Measurements from ENCODE around the gene RCOR2.
"Not testable (repeated sequence)": the region's sequence is repeated elsewhere in the genome, so short reads cannot be mapped to it uniquely, and the experiment has no call there.

Gene RCOR2

GRCh38 chr11:63916837-63917691 is at the start of gene RCOR2:
RCOR2 (minus strand) TSS chr11:63917164; CDS start chr11:63916456, 708 bp downstream.
- ChIA-PET CTCF (interaction anchor here (1.2 to 2.4 kb wide), 4 partner anchors 11 to 80 kb away, joined by 3 to 9 read pairs (median 5); no protein-coding TSS in a partner anchor), POLR2A (interaction anchor here (0.6 kb wide), 2 partner anchors 19 to 22 kb away, joined by 3 to 4 read pairs; partner anchors contain the start of gene NAA40)
- TF ChIP-seq CTCF (IDR thresholded peaks at IDR 0.05; ENCODE audit: control extremely low read depth, extremely low read depth, low read depth, missing control alignments): no peak
- DNase-seq (ENCODE audit: extremely low spot score): peak; percentile 85

GRCh38 chr11:63966444-63966843 is 49.5 kb upstream of the RCOR2 start:
- no peak for TF ChIP-seq CTCF (IDR thresholded peaks at IDR 0.05; ENCODE audit: control extremely low read depth, extremely low read depth, low read depth, missing control alignments)
- ChIA-PET CTCF (interaction anchor here (0.7 to 2.0 kb wide), 7 partner anchors 9 to 74 kb away, joined by 3 to 8 read pairs (median 3); no protein-coding TSS in a partner anchor), POLR2A (no interaction called here)
- DNase-seq (ENCODE audit: extremely low spot score): no peak

- CTCF ChIA-PET; POLR2A ChIA-PET; DNase-seq (ENCODE audit: extremely low spot score): not testable (repeated sequence)
Observed at GRCh38 chr11:63963895-63964294, 46.9 kb upstream of the RCOR2 start.

GRCh38 chr11:63961608-63962412 is 44.8 kb upstream of the RCOR2 start:
- no peak for TF ChIP-seq CTCF (IDR thresholded peaks at IDR 0.05; ENCODE audit: control extremely low read depth, extremely low read depth, low read depth, missing control alignments)
- ChIA-PET CTCF (interaction anchor here (0.9 to 7.1 kb wide), 10 partner anchors 9 to 1056 kb away, joined by 3 to 46 read pairs (median 4); no protein-coding TSS in a partner anchor), POLR2A (interaction anchor here (1.7 kb wide), 1 partner anchor 223 kb away, joined by 11 read pairs; the partner anchor contains the start of gene STIP1)
- no peak for DNase-seq (ENCODE audit: extremely low spot score)

- CTCF ChIA-PET: interaction anchor here (1.0 to 7.1 kb wide), 4 partner anchors 8 to 220 kb away, joined by 3 to 46 read pairs (median 4); no protein-coding TSS in a partner anchor
Observed at GRCh38 chr11:63958008-63958407, 41.0 kb upstream of the RCOR2 start.

GRCh38 chr11:63952570-63952969 is 35.6 kb upstream of the RCOR2 start:
- ChIA-PET POLR2A (no interaction called here), CTCF (interaction anchor here (0.7 to 4.5 kb wide), 9 partner anchors 9 to 185 kb away, joined by 3 to 23 read pairs (median 5); partner anchors contain the start of gene ZFTA)
- TF ChIP-seq CTCF (IDR thresholded peaks at IDR 0.05; ENCODE audit: control extremely low read depth, extremely low read depth, low read depth, missing control alignments): no peak
- no peak for DNase-seq (ENCODE audit: extremely low spot score)

More at GRCh38 chr11:63958008-63958407, 41.0 kb upstream of the RCOR2 start:
- POLR2A ChIA-PET: no interaction called here
- no peak for TF ChIP-seq CTCF (IDR thresholded peaks at IDR 0.05; ENCODE audit: control extremely low read depth, extremely low read depth, low read depth, missing control alignments)
- no peak for DNase-seq (ENCODE audit: extremely low spot score)

Data from GM10248 (cell line).